Activated effector memory CD4-positive, alpha-beta T cell treated with anti-CD3 and anti-CD28 coated beads, Interleukin-2, amount 50 U/mL, for 16 hours (primary cell): Measurements from ENCODE around the gene AUH.
"Not testable (repeated sequence)": the region's sequence is repeated elsewhere in the genome, so short reads cannot be mapped to it uniquely, and the experiment has no call there.

Source experiments
- DNase-seq: peaks from one replicate; pipeline ENCODE4 v3.0.0-alpha.2; 2020

AUH gene

GRCh38 chr9:91378054-91378453, 16.3 kb upstream of the AUH start:
- not testable (repeated sequence) for DNase-seq

GRCh38 chr9:91376239-91376638, 14.5 kb upstream of the AUH start:
- DNase-seq, result no peak

GRCh38 chr9:91374939-91375338, 13.2 kb upstream of the AUH start:
- no peak for DNase-seq

GRCh38 chr9:91371894-91372293, 10.2 kb upstream of the AUH start:
- DNase-seq, result no peak

- DNase-seq, result not testable (repeated sequence)
These were observed 8.3 kb upstream of the AUH start for GRCh38 chr9:91370006-91370405.

- DNase-seq, result no peak
These were observed 3.0 kb upstream of the AUH start for GRCh38 chr9:91364702-91365101.

- no peak for DNase-seq
These were observed 2.3 kb upstream of the AUH start for GRCh38 chr9:91364005-91364404.

GRCh38 chr9:91362051-91362611, 413 bp upstream of the AUH start:
- DNase-seq, result no peak

- DNase-seq, result no peak
These were observed 997 bp downstream of the AUH start for GRCh38 chr9:91360551-91361290.

GRCh38 chr9:91359734-91360470, 1.8 kb downstream of the AUH start:
- no peak for DNase-seq

- no peak for DNase-seq
These were observed 2.6 kb downstream of the AUH start for GRCh38 chr9:91359083-91359482.

- no peak for DNase-seq
These were observed 6.8 kb downstream of the AUH start for GRCh38 chr9:91354881-91355280.

GRCh38 chr9:91349115-91349555, 12.6 kb downstream of the AUH start:
- no peak for DNase-seq

GRCh38 chr9:91348191-91348807, 13.4 kb downstream of the AUH start:
- no peak for DNase-seq

GRCh38 chr9:91347377-91347776, 14.3 kb downstream of the AUH start:
- no peak for DNase-seq

GRCh38 chr9:91346644-91347043, 15.1 kb downstream of the AUH start:
- DNase-seq, result no peak

- no peak for DNase-seq
These were observed 15.7 kb downstream of the AUH start for GRCh38 chr9:91345978-91346377.

GRCh38 chr9:91342575-91342974, 19.1 kb downstream of the AUH start:
- DNase-seq, result no peak

GRCh38 chr9:91341749-91342148, 20.0 kb downstream of the AUH start:
- no peak for DNase-seq

- DNase-seq, result no peak
These were observed 20.4 kb downstream of the AUH start for GRCh38 chr9:91341258-91341746.

- DNase-seq, result no peak
These were observed 21.2 kb downstream of the AUH start for GRCh38 chr9:91340395-91340967.

GRCh38 chr9:91338681-91339080, 23.0 kb downstream of the AUH start:
- DNase-seq, result no peak

- no peak for DNase-seq
These were observed 24.9 kb downstream of the AUH start for GRCh38 chr9:91336786-91337185.
